PC-3 (cell line): Measurements from ENCODE around the gene GPRC5B.

Experiments
- EZH2 ChIP-seq: fragments of 300-600 bp; sonication (generic); IDR thresholded peaks from one replicate; pipeline ENCODE4 v1.6.1; 2017; ENCODE audit warnings: antibody characterized with exemption, mild to moderate bottlenecking, low read length; ENCODE audit not compliant: unreplicated experiment
- EZH2phosphoT487 ChIP-seq: fragments of 300-600 bp; sonication (generic); IDR thresholded peaks from 2 replicates; pipeline ENCODE4 v1.6.1; 2018; ENCODE audit warnings: mild to moderate bottlenecking, antibody characterized with exemption, low read length, borderline replicate concordance
- TF ChIP-seq, protein P1 (sequence below): fragments of 300-600 bp; sonication (generic); conservative IDR thresholded peaks from 2 replicates; pipeline ENCODE4 v1.5.1; 2017; ENCODE audit warnings: antibody characterized with exemption, low read depth, mild to moderate bottlenecking, low read length

DNA sequence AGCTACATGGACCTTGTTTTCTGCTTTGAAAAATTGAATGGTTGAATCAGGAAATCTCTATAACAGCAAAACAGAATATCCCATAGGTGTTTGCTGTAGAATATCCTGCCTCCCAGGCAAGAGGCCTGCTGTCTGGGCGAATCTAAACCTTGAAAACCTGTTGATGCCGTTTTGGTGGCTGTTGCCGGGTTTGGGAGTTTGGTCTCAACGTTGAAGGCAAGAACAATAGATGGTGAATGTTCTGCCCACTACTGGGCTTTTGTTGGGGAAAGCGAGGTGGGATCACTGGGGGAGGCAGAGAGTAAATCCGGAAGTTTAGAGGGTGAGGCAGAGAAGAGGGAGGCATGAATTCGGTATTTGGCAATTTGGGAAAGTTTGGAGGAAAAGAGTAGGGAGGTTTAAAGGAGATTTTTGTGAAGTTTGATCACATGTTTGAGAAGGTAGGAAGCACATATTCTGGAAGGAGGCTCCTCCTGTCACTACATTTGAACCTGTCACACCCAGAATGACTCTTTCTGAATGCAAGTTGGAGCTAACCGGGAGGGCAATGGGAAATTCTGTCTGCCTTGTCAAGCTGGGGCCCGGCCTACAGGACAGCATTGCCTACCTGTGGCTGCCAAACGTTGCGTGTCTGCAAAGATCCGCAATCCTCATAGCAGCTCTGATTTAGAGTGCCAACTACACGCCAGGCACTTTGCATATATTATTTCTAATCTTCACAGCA is 46.5 kb downstream of the GPRC5B start:
- TF ChIP-seq, protein P1, sequence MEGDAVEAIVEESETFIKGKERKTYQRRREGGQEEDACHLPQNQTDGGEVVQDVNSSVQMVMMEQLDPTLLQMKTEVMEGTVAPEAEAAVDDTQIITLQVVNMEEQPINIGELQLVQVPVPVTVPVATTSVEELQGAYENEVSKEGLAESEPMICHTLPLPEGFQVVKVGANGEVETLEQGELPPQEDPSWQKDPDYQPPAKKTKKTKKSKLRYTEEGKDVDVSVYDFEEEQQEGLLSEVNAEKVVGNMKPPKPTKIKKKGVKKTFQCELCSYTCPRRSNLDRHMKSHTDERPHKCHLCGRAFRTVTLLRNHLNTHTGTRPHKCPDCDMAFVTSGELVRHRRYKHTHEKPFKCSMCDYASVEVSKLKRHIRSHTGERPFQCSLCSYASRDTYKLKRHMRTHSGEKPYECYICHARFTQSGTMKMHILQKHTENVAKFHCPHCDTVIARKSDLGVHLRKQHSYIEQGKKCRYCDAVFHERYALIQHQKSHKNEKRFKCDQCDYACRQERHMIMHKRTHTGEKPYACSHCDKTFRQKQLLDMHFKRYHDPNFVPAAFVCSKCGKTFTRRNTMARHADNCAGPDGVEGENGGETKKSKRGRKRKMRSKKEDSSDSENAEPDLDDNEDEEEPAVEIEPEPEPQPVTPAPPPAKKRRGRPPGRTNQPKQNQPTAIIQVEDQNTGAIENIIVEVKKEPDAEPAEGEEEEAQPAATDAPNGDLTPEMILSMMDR = no peak
- no peak for TF ChIP-seq EZH2phosphoT487
- no peak for TF ChIP-seq EZH2
